GM23338 (cell line): ENCODE data around the gene GALNT15.

ENCODE experiments used
- CTCF ChIP-seq, 2 experiments: fragments of 200-600 bp in 1 of 2; sonication (generic) in 1 of 2; conservative IDR thresholded peaks; 2 replicates each; pipeline versions ENCODE4 v1.5.1 to v1.6.1; 2016 to 2017; ENCODE audit warnings: antibody characterized with exemption in 2 of 2, low read depth in 2 of 2, mild to moderate bottlenecking in 2 of 2, moderate library complexity in 1 of 2
- EZH2 ChIP-seq: fragments of 200-600 bp; sonication (generic); IDR thresholded peaks from one replicate; pipeline ENCODE4 v1.8.0; 2017; ENCODE audit warnings: antibody characterized with exemption, mild to moderate bottlenecking, low read depth; ENCODE audit not compliant: unreplicated experiment
- EZH2phosphoT487 ChIP-seq: fragments of 200-600 bp; sonication (generic); IDR thresholded peaks from one replicate; pipeline ENCODE4 v1.8.1; 2018; ENCODE audit warnings: antibody characterized with exemption; ENCODE audit not compliant: unreplicated experiment
- JUNB ChIP-seq: IDR thresholded peaks from one replicate; pipeline ENCODE4 v1.6.1; 2016; ENCODE audit warnings: antibody characterized with exemption; ENCODE audit not compliant: unreplicated experiment
- POLR2AphosphoS5 ChIP-seq: IDR thresholded peaks from 2 replicates; pipeline ENCODE4 v1.6.1; 2016; ENCODE audit warnings: antibody characterized with exemption, low read depth
- ZNF114 ChIP-seq: fragments of 250-450 bp; sonication (Bioruptor Pico); IDR thresholded peaks from 2 replicates; pipeline ENCODE4 v1.5.0; 2020; ENCODE audit warnings: mild to moderate bottlenecking, moderate library complexity

DNA sequence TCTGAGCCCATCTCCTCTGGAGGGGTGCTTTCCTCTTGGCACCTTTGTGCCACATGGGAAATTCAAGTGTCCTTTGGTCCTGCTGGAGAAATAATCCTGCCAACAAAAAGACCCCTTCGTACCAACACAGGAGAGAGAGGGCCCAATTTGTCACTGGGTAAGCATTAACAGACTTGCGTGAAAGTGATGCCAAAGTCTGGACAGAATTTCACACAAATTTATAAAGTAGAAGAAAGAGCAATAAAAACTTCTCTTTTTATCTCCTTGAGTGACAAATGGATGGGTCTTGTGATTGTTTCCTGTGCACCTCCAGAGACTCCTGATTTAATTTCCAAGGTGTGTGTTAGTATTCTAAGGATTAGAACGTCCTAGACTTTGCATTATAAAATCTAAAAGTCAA is 75.4 kb downstream of the GALNT15 start:
- TF ChIP-seq CTCF (conservative IDR thresholded peaks at IDR 0.05; ENCODE audit: low read depth in 2 of 2) = no peak
- TF ChIP-seq JUNB = no peak
- TF ChIP-seq POLR2AphosphoS5 = no peak
- TF ChIP-seq EZH2 = no peak
- no peak for TF ChIP-seq EZH2phosphoT487
- no peak for TF ChIP-seq ZNF114 (CRISPR knock-in tag)
